IPS DF 4.7 (cell line): ENCODE measurements around the gene SYT3.

Experiments
- DNase-seq: peaks from one replicate; pipeline ENCODE4 v3.0.0-alpha.2; 2013; ENCODE audit warnings: low spot score; ENCODE audit errors: extremely low read depth

The SYT3 gene

GRCh38 chr19:50639121-50640112 lies at the start of gene SYT3:
Gene SYT3, minus strand, starts transcription at chr19:50639881. Its CDS starts 2,470 bp downstream, at chr19:50637411.
- DNase-seq, result no peak

DNA sequence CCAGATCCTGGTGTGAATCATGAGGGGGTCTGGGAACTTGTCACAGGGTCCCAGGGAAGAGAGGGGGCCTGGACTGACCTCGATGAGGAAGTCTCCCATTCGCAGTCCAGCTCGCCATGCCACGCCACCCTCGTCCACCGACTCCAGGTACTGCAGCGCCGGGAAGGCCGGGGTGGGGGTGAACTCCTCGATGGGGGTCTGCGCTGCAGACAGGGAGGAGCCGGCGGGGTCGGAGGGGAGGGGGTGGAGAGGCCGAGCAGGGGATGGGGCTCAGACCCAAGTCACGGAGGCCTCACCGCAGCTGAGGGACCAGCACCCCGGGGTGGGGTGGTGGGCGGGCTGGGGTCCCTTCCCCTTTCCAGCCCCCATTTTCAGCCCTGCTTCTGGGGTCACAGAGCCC lies 49.1 kb upstream of the SYT3 start:
- no peak for DNase-seq

- DNase-seq, result no peak
Observed at GRCh38 chr19:50686310-50687032, 46.8 kb upstream of the SYT3 start.

GRCh38 chr19:50679177-50680125 lies 39.8 kb upstream of the SYT3 start:
- no peak for DNase-seq

DNA sequence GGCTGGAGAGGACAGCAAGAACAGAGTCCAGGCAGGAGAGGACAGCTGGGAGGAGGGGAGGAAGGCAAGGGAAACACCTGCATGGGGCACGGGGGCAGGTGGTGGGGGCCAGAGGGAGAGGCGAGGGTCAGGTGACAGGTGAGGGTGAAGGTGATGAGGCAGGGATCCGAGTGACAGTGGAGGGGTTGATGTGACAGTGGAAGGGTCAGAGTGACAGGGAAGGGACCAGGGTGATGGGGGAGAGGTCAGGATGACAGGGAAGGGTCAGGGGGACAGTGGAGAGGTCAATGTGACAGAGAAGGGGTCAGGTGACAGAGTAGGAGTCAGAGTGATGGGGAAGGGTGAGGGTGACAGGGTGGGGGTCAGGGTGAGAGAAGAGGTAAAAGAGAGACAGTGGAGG lies 38.6 kb upstream of the SYT3 start:
- DNase-seq, result no peak

DNA sequence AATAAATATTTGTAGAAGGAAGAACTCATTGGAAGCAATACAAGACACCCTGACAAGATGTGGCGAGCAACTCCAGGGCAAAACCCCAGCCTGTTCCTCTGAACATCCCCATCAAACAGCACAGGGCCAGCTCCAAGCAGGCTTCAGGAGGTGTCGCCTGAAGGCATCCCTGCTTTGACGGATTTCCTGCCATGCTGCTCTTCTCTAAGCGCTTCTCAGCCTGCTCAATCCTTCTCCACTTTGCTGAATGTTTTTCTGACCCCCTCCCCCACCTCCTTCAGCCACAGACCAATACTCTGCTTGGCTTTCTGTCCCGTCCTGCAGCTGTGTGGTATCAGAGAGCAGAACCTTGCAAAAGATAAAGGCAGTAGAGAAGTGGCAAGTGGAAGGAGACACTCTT lies 38.0 kb upstream of the SYT3 start:
- no peak for DNase-seq

- no peak for DNase-seq
Observed at GRCh38 chr19:50676625-50677197, 37.0 kb upstream of the SYT3 start.

DNA sequence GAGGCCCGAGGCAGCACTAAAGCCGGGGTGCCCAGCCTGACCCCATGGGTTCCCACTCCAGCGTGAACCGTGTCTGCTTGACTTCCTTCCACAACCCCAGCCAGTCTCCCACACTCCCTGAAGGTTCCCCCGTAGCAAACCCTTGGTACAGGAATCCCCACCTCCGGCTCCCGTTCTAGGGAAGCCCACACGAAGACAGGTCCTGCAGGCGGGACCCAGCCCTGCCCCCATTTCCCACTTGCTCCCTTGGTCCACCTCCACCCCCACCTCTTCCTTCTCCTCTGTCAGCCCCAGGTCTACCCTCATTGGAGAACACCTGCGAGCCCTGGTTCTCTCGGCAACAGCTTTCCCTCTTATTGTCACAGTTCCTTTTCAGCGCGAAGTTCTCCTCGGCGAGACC lies 33.4 kb upstream of the SYT3 start:
- DNase-seq, result no peak

DNA sequence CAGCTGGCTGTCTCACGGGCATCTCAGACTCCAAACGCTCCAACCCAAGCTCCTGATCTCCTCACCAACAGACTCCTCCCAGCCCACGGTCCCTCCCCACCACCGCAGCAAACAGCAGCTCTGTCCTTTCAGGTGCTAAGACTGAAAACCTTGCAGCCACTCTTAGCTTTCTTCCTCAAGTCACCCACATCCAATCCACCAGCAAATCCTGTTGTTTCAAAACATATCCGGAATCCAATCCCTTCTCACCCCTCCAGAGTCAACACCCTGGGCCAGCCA lies 30.4 kb upstream of the SYT3 start:
- no peak for DNase-seq

- DNase-seq, result no peak
Observed at GRCh38 chr19:50669302-50670101, 29.8 kb upstream of the SYT3 start.

DNA sequence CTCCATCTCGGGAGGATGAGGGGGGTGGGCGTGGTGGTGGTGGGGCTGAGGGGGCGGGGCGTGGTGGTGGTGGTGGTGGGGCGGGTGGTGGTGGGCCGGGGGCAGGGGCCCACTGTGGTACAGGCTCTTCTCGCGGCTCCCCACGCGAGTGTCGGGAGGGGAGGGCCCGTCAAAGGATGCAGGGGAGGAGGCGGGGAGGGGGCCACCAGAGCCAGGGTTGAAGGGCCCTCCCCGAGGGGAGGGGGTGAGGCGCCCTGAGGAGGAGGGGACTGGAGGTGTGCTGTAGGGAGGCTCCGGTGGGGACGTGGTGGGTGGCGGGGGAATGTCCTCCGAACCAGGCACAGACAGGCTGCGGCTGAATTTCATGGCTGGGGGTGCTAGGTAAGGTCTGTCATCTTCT lies 29.2 kb upstream of the SYT3 start:
- no peak for DNase-seq

DNA sequence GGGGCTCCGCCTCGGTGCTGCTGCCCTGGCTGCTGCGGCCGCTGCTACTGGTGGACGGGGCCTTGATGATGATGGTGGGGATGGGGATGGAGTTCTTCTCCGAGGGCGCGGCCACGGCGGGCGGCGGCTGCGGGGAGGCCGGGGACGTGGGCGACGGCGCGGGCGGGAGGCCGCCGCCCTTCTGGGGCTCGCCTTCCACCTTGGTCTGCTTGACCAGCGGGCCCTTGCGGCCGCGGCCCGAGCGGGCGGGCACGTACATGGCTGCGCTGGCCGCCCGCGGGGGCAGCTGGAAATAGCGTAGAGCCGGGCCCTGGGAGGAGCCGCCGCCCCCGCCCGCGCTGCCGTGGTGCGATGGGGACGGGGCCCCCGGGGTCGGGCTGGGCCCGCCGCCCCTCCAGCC lies 28.7 kb upstream of the SYT3 start:
- no peak for DNase-seq

DNA sequence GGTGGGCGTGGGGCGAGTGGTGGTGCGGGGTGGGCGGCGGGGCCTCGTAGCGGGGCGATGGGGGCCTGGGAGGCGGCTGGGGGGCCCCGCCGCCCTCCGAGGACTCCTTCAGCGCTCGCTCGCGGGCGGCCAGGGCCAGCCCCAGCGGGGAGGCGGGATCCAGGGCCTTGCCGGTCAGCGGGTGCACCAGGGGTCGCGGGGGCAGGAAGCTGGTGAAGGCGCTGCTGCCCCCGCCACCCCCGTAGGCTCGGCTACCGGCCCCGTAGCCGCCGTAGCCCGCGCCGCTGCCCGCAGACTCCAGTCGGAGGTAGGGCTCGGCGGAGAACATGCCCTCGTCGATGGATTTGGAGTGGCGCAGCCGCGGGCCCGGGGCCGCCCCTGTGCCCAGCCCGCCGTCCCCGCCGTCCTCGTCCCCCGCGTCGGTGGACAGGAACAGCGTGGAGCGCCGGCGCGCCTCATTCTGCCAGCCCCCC lies 28.1 kb upstream of the SYT3 start:
- no peak for DNase-seq

- DNase-seq, result no peak
Observed at GRCh38 chr19:50667177-50667758, 27.6 kb upstream of the SYT3 start.

GRCh38 chr19:50666346-50667176 lies 26.9 kb upstream of the SYT3 start:
- no peak for DNase-seq

GRCh38 chr19:50664204-50664603 lies 24.5 kb upstream of the SYT3 start:
- DNase-seq, result no peak

- DNase-seq, result no peak
Observed at GRCh38 chr19:50663482-50663790, 23.8 kb upstream of the SYT3 start.

DNA sequence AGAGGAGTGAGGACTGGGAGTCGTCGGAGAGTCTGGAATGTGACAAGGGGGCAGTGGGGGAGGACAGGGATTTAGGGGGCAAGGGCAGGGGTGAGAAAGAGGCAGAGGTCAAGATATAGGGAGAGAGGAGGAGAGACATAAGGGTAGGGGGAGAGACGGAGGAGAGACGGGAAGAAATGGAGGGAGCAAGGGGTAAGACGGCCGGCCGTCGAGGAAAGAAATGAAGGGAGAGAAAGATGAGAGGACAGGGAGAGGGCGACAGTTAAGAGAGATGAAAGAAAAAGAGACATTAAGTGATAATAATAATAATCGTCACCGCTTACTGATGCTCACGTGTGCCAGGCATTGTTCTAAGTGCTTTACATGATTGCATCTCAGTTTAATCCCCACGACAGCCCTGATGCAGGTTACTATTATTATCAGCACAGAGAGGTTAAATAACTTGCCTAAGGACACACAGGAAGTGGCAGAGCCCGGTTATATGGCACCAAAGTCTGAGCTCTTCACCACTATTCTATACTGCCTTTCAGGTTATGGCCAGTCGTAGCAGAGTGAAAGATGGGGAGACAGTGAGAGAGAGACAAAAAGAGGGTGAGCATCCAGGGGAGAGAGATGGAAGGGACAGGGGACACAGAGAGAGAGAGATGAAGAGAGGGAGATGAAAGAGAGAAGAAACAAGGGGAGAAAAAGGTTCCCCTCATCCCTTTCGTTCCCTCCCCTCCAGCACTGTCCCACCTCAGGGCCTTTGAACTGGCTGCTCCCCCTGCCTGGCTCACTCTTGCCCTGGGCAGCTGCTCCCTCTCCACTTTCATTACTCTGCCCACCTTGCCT lies 23.2 kb upstream of the SYT3 start:
- DNase-seq, result no peak
